Measurements from ENCODE around the gene SLC1A3. TPM values are rescaled to one million over a fixed set of nuclear protein-coding genes. Genes with fewer than 3 reads are reported as not detected.

The SLC1A3 gene
- total RNA-seq, 1 donor from 2014 or later, result not detected

DNA sequence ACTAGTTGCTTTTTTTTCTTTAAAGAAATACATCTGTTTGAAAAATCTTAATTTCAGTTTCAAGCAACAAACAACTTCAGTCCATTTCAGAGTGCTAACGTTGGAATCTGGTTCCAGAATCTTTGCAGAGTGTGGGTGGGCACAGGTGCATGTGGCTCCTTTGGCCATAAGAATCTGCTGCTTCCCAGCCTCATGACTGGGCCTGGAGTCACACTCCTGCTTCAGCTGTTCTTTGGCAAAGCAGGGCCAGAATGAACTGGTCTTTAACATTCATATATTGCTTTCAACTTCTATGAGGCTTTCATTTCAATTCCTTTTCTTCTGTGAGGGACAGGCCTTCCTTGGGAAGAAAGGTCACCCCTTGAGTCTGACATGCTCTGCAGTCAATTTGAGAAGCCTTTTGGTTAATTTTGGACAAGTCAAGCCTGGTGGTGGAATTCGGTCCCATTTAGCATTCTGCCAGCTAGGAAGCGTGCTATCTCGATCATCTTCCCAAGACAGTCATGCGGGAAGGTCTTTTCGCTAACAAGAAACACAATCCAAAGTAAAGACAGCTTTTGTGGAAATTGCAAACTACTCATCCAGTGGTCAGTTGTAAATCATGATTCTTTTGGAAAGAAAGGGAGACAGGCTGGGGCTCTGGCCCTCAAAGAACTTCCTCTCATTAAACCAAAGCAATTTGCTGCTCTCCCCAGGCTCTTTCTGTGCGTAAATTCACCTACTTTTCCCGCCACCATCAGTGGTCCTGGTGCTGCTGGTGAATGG is 55.2 kb downstream of the SLC1A3 start:
- H3K36me3 Mint-ChIP-seq (ENCODE audit: low read depth), result no peaks in the 10 kb centered on the region
- H3K27ac Mint-ChIP-seq, result no peak overlapping the region
- no peaks in the 10 kb centered on the region for H3K4me1 Mint-ChIP-seq
- no peaks in the 10 kb centered on the region for H3K9me3 Mint-ChIP-seq
- H3K27me3 Mint-ChIP-seq, result peaks cover 14% of the 10 kb centered on the region
- H3K4me3 Mint-ChIP-seq, result no peak overlapping the region
- intact Hi-C loops (cut with micrococcal nuclease), result no loop called here
- DNase-seq, result no peak

DNA sequence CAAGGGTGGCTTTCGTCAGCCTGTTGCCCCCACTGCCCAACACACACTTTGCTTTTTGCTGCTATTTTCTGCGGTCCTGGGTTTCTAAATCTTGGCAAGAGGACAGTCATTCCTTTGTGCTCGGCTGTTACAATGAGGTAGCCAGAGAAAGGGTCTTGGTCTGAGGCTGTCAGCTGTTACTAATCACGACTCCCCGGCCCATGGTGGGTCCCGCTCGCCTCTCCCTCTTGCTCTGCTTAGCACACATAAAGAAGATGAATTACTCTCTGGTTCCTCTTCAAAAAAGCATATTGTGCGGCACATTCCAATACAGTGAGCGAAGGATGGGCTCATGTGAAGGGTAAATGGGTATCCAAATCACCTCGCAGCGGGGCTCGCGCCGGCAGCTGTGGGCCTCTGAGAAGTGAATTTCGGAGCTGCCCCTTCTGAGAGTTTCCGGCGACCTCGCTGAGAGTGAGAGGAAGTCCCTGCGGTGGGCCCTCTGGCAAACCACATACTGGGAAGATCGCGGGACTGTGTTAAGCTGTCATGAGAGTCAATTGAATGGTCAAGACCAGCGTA is 56.0 kb downstream of the SLC1A3 start:
- no peaks in the 10 kb centered on the region for H3K9me3 Mint-ChIP-seq
- peaks cover 16% of the 10 kb centered on the region for H3K27me3 Mint-ChIP-seq
- H3K36me3 Mint-ChIP-seq (ENCODE audit: low read depth), result no peaks in the 10 kb centered on the region
- no peaks in the 10 kb centered on the region for H3K4me1 Mint-ChIP-seq
- H3K4me3 Mint-ChIP-seq, result no peak overlapping the region
- intact Hi-C loops (cut with micrococcal nuclease), result no loop called here
- H3K27ac Mint-ChIP-seq, result no peak overlapping the region
- DNase-seq, result no peak

DNA sequence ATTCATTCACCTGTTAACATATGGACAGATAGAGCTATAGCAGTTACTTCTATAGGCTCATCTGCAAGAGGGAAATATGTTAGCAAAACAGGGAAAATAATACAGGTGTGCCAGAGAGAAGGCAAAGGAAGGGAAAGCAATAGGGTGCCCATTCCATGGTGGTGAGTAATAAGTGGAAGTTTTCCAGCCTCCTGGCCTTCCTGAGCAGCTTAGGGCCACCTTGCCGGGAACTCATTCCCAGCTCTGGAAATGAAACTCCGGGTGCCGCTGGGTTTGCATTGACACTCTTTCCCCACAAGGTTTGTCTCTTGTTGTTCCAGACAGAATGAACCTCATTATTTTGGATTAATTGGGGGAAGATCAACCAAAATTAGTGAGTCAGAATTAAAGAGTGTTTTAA is 58.4 kb downstream of the SLC1A3 start:
- H3K27ac Mint-ChIP-seq, result no peak overlapping the region
- H3K9me3 Mint-ChIP-seq, result no peaks in the 10 kb centered on the region
- H3K4me1 Mint-ChIP-seq, result no peaks in the 10 kb centered on the region
- H3K36me3 Mint-ChIP-seq (ENCODE audit: low read depth), result no peaks in the 10 kb centered on the region
- no peak for DNase-seq
- H3K27me3 Mint-ChIP-seq, result peaks cover 6% of the 10 kb centered on the region
- intact Hi-C loops (cut with micrococcal nuclease), result no loop called here
- H3K4me3 Mint-ChIP-seq, result no peak overlapping the region

DNA sequence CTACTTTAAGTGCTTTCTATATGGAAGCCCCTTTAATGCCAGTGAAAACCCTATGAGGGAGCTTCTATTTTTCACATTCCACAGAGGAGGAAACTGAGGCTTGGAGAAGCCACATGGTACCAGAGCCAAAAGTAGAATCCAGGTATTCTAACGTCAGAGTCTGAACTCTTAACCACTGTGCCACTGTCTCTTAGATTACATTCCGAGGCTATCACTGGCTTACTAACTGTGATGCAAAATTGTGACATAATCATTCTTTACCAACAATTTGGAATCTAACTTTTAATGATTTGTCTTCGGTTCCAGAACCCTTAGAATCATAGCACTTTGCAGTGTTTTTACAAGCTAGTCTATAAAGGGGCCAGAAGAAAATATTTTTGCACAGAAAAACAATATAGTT is 59.2 kb downstream of the SLC1A3 start:
- Mint-ChIP-seq H3K9me3 (no peaks in the 10 kb centered on the region), H3K4me1 (no peaks in the 10 kb centered on the region), H3K27ac (no peak overlapping the region), H3K36me3 (ENCODE audit: low read depth) (no peaks in the 10 kb centered on the region), H3K4me3 (no peak overlapping the region), H3K27me3 (peaks cover 6% of the 10 kb centered on the region)
- intact Hi-C loops (cut with micrococcal nuclease), result no loop called here
- DNase-seq, result no peak

DNA sequence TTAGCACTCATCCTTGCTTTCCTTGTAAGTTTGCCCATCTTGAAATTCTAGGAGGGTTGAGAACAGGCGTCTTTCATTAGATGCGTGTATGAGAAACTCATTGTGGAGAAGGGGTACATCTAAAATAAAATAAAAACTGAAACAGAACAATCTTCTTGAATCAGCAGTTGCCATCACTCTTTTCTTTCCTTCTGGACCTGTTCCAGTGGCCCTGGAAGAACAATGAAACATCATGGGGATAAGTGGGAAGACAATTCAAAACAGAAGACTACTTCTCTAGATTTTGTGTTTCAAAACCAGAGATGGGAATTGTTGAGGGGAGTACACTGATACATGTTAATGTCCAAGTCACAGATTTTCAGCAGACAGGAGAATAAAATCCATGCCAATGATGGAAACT is 59.9 kb downstream of the SLC1A3 start:
- Mint-ChIP-seq H3K36me3 (ENCODE audit: low read depth) (no peaks in the 10 kb centered on the region), H3K9me3 (no peaks in the 10 kb centered on the region), H3K27ac (no peak overlapping the region), H3K4me3 (no peak overlapping the region), H3K27me3 (peaks cover 4% of the 10 kb centered on the region), H3K4me1 (no peaks in the 10 kb centered on the region)
- DNase-seq, result no peak
- intact Hi-C loops (cut with micrococcal nuclease), result no loop called here

DNA sequence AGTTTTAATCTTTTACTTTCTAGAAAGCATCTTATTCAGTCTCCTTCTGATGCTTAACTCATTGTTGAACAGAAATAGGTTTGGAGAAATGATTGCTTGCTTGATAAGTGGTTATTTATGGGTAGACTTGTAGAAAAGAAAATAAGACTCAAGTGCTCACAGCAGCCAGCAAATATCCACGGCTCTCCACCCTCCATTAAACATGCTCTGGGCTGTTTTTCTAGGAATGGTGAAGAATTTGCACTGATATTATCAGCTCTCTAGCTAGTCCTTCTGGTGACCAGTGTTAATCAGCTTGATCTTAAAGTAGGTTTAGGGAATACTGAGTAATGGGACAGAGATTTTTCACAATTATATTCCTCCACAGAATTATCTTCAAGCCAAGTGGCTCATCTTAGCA is 60.6 kb downstream of the SLC1A3 start:
- intact Hi-C loops (cut with micrococcal nuclease), result no loop called here
- Mint-ChIP-seq H3K27ac (no peak overlapping the region), H3K27me3 (peaks cover 4% of the 10 kb centered on the region), H3K4me1 (no peaks in the 10 kb centered on the region), H3K4me3 (no peak overlapping the region), H3K36me3 (ENCODE audit: low read depth) (no peaks in the 10 kb centered on the region), H3K9me3 (no peaks in the 10 kb centered on the region)
- DNase-seq, result no peak

DNA sequence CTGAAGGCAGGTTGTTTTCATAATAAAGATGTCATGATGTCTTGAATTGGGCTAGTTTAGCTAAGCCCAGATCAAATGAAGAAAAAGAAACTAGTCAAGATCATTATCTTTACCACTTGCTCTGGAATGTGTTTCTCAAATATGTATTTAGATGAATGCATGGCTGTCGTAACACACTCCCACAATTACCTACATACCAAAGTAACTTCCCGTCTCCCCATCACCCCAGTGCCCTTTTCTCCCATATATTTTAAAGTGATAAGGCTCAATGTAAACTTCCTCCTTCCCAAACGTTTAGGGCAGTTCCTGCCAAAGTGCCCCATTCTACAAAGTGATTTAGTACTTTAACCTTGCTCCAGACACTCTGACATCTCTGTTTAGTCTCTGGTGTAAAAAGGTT is 61.4 kb downstream of the SLC1A3 start:
- DNase-seq, result no peak
- Mint-ChIP-seq H3K4me3 (no peak overlapping the region), H3K4me1 (no peaks in the 10 kb centered on the region), H3K36me3 (ENCODE audit: low read depth) (no peaks in the 10 kb centered on the region), H3K9me3 (no peaks in the 10 kb centered on the region), H3K27ac (no peak overlapping the region), H3K27me3 (peaks cover 4% of the 10 kb centered on the region)
- intact Hi-C loops (cut with micrococcal nuclease), result no loop called here

DNA sequence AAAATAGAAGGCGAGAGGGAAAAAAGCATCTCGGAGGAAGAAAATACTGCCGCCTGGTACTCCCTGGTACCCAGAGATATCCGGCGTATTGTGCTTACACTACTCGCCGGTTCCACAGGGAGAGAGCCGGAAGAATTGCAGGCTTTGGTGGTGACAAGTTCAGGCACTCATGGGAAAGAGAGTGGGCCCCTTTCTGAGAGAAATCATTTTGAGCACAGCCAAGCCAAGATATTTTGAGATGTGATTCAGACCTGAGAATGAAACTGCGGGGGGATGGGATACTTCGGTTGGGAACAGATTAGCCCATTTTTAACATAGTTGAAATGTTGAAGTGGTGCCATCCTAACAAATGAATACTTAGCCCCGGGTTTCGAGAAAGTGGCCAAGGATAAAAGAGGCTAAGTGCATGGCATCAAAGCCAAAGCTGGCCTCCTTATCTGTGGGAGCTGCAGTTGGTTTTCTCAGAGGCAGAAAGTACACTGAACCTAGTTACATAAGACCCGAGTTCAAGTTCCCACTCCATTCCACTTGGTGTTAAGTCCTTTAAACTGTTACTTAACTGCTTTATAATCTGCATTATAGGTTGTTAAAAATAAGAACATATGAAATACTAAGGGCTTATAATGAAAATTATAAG is 62.7 kb downstream of the SLC1A3 start:
- no peak for DNase-seq
- no peak overlapping the region for H3K4me3 Mint-ChIP-seq
- no peak overlapping the region for H3K27ac Mint-ChIP-seq
- peaks cover 6% of the 10 kb centered on the region for H3K27me3 Mint-ChIP-seq
- H3K4me1 Mint-ChIP-seq, result no peaks in the 10 kb centered on the region
- H3K9me3 Mint-ChIP-seq, result no peaks in the 10 kb centered on the region
- no peaks in the 10 kb centered on the region for H3K36me3 Mint-ChIP-seq (ENCODE audit: low read depth)
- intact Hi-C loops (cut with micrococcal nuclease), result no loop called here

DNA sequence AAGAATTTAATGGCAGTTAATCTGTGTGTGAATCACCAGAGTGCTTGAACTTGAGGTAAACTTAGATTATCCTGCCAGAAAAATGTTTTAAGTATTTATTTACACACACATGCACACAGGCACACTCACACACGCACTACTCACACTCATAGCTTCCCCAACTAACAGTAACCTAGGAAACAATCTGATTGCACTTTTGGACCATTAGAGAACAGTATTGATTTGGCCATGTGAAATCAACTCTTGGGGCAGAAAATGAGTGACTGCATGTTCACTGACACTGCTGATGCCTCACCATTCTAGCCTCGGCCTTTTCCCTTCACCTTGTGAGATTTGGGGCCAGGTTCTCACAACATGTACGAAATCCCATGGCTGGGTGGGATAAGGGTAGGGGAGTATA is 64.1 kb downstream of the SLC1A3 start:
- H3K4me3 Mint-ChIP-seq, result no peak overlapping the region
- intact Hi-C loops (cut with micrococcal nuclease), result no loop called here

DNA sequence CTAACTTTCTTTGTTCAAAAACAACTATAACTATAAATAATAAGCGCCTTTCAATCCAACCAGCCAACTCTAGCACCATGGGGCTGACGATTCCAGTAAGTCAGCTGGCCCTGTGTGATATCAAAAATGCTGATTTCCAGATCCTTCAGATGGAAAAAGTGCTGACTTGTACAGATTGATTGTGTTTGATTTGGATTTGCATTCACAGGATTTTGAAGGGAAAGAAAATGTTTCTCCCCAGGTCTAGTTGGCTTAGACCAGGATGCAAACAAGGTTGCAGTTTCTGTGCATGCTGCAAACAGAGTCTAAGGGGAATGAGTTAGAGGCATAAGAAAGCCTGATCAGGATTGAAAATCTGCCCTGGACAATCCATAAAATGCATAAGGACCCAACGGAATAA is 68.9 kb downstream of the SLC1A3 start:
- H3K27me3 Mint-ChIP-seq, result peaks cover 6% of the 10 kb centered on the region
- no peaks in the 10 kb centered on the region for H3K36me3 Mint-ChIP-seq (ENCODE audit: low read depth)
- no peak overlapping the region for H3K4me3 Mint-ChIP-seq
- intact Hi-C loops (cut with micrococcal nuclease), result no loop called here
- no peaks in the 10 kb centered on the region for H3K9me3 Mint-ChIP-seq
- no peaks in the 10 kb centered on the region for H3K4me1 Mint-ChIP-seq
- H3K27ac Mint-ChIP-seq, result no peak overlapping the region
- DNase-seq, result no peak

More for the DNA sequence above, 64.1 kb downstream of the SLC1A3 start:
- peaks cover 7% of the 10 kb centered on the region for H3K27me3 Mint-ChIP-seq
- DNase-seq, result no peak
- no peaks in the 10 kb centered on the region for H3K36me3 Mint-ChIP-seq (ENCODE audit: low read depth)
- H3K9me3 Mint-ChIP-seq, result no peaks in the 10 kb centered on the region
- no peaks in the 10 kb centered on the region for H3K4me1 Mint-ChIP-seq
- no peak overlapping the region for H3K27ac Mint-ChIP-seq

DNA sequence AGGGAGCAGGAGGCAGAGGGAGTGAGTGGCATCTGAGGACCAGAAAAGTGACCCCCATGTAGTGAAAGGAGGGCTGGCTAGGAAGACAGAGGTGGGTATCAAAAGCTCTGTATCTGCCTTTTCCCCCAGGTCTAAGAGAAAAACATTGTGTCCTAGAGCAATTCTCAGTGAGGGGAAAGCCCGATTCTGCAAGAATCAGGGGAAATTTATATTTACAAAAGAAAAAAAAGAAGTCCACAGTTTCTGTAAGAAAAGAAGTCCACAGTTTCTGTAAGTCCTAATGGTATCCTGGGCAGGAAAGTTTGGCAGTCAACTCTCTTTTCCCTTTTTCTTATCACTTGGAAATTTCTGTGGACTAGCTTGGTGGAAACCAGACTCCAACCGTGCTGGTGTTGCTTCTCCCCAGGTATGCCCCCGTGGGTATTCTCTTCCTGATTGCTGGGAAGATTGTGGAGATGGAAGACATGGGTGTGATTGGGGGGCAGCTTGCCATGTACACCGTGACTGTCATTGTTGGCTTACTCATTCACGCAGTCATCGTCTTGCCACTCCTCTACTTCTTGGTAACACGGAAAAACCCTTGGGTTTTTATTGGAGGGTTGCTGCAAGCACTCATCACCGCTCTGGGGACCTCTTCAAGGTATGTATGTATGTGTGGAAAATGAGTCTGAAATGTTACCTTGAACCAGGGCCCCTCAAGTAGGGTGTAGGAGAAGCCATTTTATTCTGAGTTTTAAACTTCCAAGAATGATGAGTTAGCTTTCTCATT is 73.0 kb downstream of the SLC1A3 start:
- H3K9me3 Mint-ChIP-seq, result no peaks in the 10 kb centered on the region
- no peak for DNase-seq
- intact Hi-C loops (cut with micrococcal nuclease), result no loop called here
- H3K27ac Mint-ChIP-seq, result no peak overlapping the region
- H3K27me3 Mint-ChIP-seq, result peaks cover 3% of the 10 kb centered on the region
- H3K4me1 Mint-ChIP-seq, result no peaks in the 10 kb centered on the region
- H3K36me3 Mint-ChIP-seq (ENCODE audit: low read depth), result no peaks in the 10 kb centered on the region
- H3K4me3 Mint-ChIP-seq, result no peak overlapping the region

DNA sequence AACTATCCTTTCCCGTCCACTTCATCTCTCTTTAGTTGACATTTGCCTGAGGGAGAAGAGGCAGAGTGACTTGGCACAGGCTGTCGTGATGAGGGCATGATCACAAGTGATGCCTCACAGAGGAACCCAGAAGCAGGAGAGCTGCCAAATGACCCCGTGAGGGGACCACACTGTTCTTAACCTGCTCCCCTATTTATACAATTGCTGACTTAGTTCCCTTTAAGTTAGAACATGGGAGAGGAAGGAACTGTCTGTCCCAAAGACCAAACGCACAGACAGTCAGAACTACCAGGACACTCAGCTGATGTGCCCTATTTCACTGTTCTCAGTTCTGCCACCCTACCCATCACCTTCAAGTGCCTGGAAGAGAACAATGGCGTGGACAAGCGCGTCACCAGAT is 73.7 kb downstream of the SLC1A3 start:
- no peak for DNase-seq
- peaks cover 3% of the 10 kb centered on the region for H3K27me3 Mint-ChIP-seq
- H3K36me3 Mint-ChIP-seq (ENCODE audit: low read depth), result no peaks in the 10 kb centered on the region
- no peaks in the 10 kb centered on the region for H3K9me3 Mint-ChIP-seq
- H3K4me1 Mint-ChIP-seq, result no peaks in the 10 kb centered on the region
- no peak overlapping the region for H3K4me3 Mint-ChIP-seq
- H3K27ac Mint-ChIP-seq, result no peak overlapping the region
- intact Hi-C loops (cut with micrococcal nuclease), result no loop called here

DNA sequence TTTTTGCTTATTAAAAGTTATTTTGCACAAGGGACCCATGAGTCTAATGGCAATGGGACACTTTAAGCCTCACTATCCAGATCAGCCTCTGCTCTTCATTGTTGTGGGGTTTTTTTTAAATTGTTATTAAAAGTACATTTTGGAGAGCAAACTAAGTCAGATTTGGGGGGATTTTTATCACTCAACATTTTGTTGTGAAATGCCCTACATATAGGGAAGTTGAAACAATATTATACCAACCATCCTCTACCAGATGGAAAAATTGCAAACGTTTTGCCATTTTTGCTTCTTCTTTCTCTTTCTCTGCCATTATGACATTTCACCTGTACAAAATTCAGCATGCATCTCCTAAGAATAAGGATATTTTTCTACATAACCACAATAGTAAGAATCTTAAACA is 75.3 kb downstream of the SLC1A3 start:
- DNase-seq, result no peak
- no peaks in the 10 kb centered on the region for H3K9me3 Mint-ChIP-seq
- no peaks in the 10 kb centered on the region for H3K4me1 Mint-ChIP-seq
- H3K36me3 Mint-ChIP-seq (ENCODE audit: low read depth), result no peaks in the 10 kb centered on the region
- no peaks in the 10 kb centered on the region for H3K27me3 Mint-ChIP-seq
- no peak overlapping the region for H3K4me3 Mint-ChIP-seq
- intact Hi-C loops (cut with micrococcal nuclease), result no loop called here
- H3K27ac Mint-ChIP-seq, result no peak overlapping the region

DNA sequence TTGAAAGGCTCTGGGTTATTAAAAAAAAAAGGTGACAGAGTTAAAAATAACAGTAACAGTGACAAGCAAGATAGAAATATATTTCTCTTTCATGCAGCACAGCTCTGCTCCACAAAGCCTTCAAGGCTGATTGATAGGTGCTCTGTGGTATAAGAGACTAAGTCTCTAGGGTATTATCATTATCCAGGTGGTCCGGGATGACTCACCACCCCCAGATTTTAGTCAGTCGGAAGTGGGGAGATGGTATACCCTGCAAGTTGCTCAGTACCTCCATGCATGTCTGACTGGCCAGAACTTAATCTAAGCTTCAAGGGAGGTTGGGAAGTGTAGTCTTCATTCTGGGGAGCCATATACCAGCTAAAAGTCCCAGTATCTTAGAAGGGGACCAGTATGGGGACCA is 76.1 kb downstream of the SLC1A3 start:
- intact Hi-C loops (cut with micrococcal nuclease), result no loop called here
- Mint-ChIP-seq H3K4me3 (no peak overlapping the region), H3K4me1 (no peaks in the 10 kb centered on the region), H3K36me3 (ENCODE audit: low read depth) (no peaks in the 10 kb centered on the region), H3K27ac (no peak overlapping the region), H3K27me3 (no peaks in the 10 kb centered on the region), H3K9me3 (no peaks in the 10 kb centered on the region)
- DNase-seq, result no peak

All from activated CD4-positive, alpha-beta T cell treated with anti-CD3 and anti-CD28 coated beads, Interleukin-2, amount 10 ng/mL, durations not matched to agents 24 days and 14 days (primary cell).